H9 (cell line): ENCODE results near the gene MID1. TPM values are rescaled to one million over a fixed set of nuclear protein-coding genes. Genes with fewer than 3 reads are reported as not detected.

Experiments
- DNase-seq: peaks from one replicate; pipeline ENCODE4 v3.0.0-alpha.2; 2017
- H2AFZ ChIP-seq: one replicate; pipeline ENCODE4 v1.6.1; 2013; ENCODE audit warnings: mild to moderate bottlenecking, low read length, control low read depth, moderate library complexity
- H2AK5ac ChIP-seq: 2 replicates; pipeline ENCODE4 v1.6.1; 2013; ENCODE audit warnings: low read length, control low read depth, mixed read lengths; ENCODE audit not compliant: insufficient read length
- H2BK120ac ChIP-seq: one replicate; pipeline ENCODE4 v1.6.1; 2013; ENCODE audit warnings: low read depth, mild to moderate bottlenecking, low read length, control low read depth, inconsistent platforms; ENCODE audit not compliant: poor library complexity, severe bottlenecking
- H2BK12ac ChIP-seq: 2 replicates; pipeline ENCODE4 v1.6.1; 2013; ENCODE audit warnings: low read length, control low read depth, mixed read lengths, low read depth; ENCODE audit not compliant: insufficient read length
- H2BK15ac ChIP-seq: 2 replicates; pipeline ENCODE4 v1.6.1; 2013; ENCODE audit warnings: low read depth, low read length, control low read depth
- H2BK20ac ChIP-seq: one replicate; pipeline ENCODE4 v1.6.1; 2013; ENCODE audit warnings: low read depth, mild to moderate bottlenecking, low read length, control low read depth, inconsistent platforms; ENCODE audit not compliant: poor library complexity, severe bottlenecking
- H2BK5ac ChIP-seq: 2 replicates; pipeline ENCODE4 v1.6.1; 2013; ENCODE audit warnings: low read length, control low read depth, mixed read lengths; ENCODE audit not compliant: insufficient read length
- H3K14ac ChIP-seq: 2 replicates; pipeline ENCODE4 v1.6.1; 2013; ENCODE audit warnings: low read length, control low read depth; ENCODE audit not compliant: insufficient read depth
- H3K18ac ChIP-seq: 2 replicates; pipeline ENCODE4 v1.6.1; 2013; ENCODE audit warnings: low read depth, mild to moderate bottlenecking, mixed read lengths, low read length, control low read depth; ENCODE audit not compliant: insufficient read length
- H3K23ac ChIP-seq: 2 replicates; pipeline ENCODE4 v1.6.1; 2013; ENCODE audit warnings: low read length, control low read depth, mixed read lengths, low read depth; ENCODE audit not compliant: insufficient read length
- H3K23me2 ChIP-seq: 2 replicates; pipeline ENCODE4 v1.6.1; 2013; ENCODE audit warnings: low read depth, mild to moderate bottlenecking, mixed read lengths, low read length, control low read depth; ENCODE audit not compliant: insufficient read length, poor library complexity, severe bottlenecking
- H3K27ac ChIP-seq: 2 replicates; pipeline ENCODE4 v1.5.1; 2013; ENCODE audit warnings: low read length, control low read depth, mixed read lengths, low read depth; ENCODE audit not compliant: insufficient read length
- H3K27me3 ChIP-seq: 2 replicates; pipeline ENCODE4 v1.6.1; 2013; ENCODE audit warnings: low read length, control low read depth, inconsistent platforms; ENCODE audit not compliant: insufficient read depth
- H3K4ac ChIP-seq: 2 replicates; pipeline ENCODE4 v1.6.1; 2013; ENCODE audit warnings: low read depth, mild to moderate bottlenecking, control low read depth, inconsistent platforms, low read length, moderate library complexity
- H3K4me1 ChIP-seq: 2 replicates; pipeline ENCODE4 v1.6.1; 2013; ENCODE audit warnings: low read length, control low read depth, inconsistent platforms; ENCODE audit not compliant: insufficient read depth
- H3K4me2 ChIP-seq: 2 replicates; pipeline ENCODE4 v1.6.1; 2013; ENCODE audit warnings: low read length, control low read depth, mixed read lengths; ENCODE audit not compliant: insufficient read length, insufficient read depth
- H3K56ac ChIP-seq: 2 replicates; pipeline ENCODE4 v1.6.1; 2013; ENCODE audit warnings: low read depth, mild to moderate bottlenecking, mixed read lengths, low read length, control low read depth; ENCODE audit not compliant: insufficient read length
- H3K79me1 ChIP-seq: 2 replicates; pipeline ENCODE4 v1.6.1; 2013; ENCODE audit warnings: low read depth, mild to moderate bottlenecking, moderate library complexity, low read length, control low read depth, inconsistent platforms; ENCODE audit not compliant: insufficient read depth, poor library complexity, severe bottlenecking
- H3K79me2 ChIP-seq: 2 replicates; pipeline ENCODE4 v1.6.1; 2013; ENCODE audit warnings: low read length, control low read depth, inconsistent platforms; ENCODE audit not compliant: insufficient read depth
- H3K9ac ChIP-seq: 2 replicates; pipeline ENCODE4 v1.6.1; 2013; ENCODE audit warnings: low read length, control low read depth, mixed read lengths; ENCODE audit not compliant: insufficient read length; ENCODE audit errors: extremely low read depth
- H3K9me3 ChIP-seq: one replicate; pipeline ENCODE4 v1.6.1; 2013; ENCODE audit warnings: low read depth, low read length, inconsistent platforms; ENCODE audit not compliant: control insufficient read depth
- H3T11ph ChIP-seq: one replicate; pipeline ENCODE4 v1.6.1; 2013; ENCODE audit warnings: mild to moderate bottlenecking, low read length, control low read depth, inconsistent platforms
- H4K20me1 ChIP-seq: one replicate; pipeline ENCODE4 v1.6.1; 2013; ENCODE audit not compliant: control insufficient read depth, insufficient read length, insufficient read depth
- H4K5ac ChIP-seq: 2 replicates; pipeline ENCODE4 v1.6.1; 2013; ENCODE audit warnings: low read depth, mild to moderate bottlenecking, mixed read lengths, low read length, control low read depth; ENCODE audit not compliant: insufficient read length
- H4K8ac ChIP-seq: replicated peaks from 2 replicates; pipeline ENCODE4 v1.6.1; 2013; ENCODE audit warnings: low read length, control low read depth, mixed read lengths, low read depth; ENCODE audit not compliant: insufficient read length
- H4K91ac ChIP-seq: 2 replicates; pipeline ENCODE4 v1.6.1; 2013; ENCODE audit warnings: low read depth, mild to moderate bottlenecking, moderate library complexity, mixed read lengths, low read length, control low read depth; ENCODE audit not compliant: insufficient read length
- H3K27ac Mint-ChIP-seq, 3 experiments: 2 replicates in 2 of 3; 3 replicates in 1 of 3; pipeline ENCODE4 v1.8.0; 2020 to 2021; ENCODE audit warnings: mixed read lengths in 3 of 3, mild to moderate bottlenecking in 1 of 3, moderate library complexity in 1 of 3
- H3K27me3 Mint-ChIP-seq: 2 replicates; pipeline ENCODE4 v1.8.0; 2021; ENCODE audit warnings: low read depth, mild to moderate bottlenecking, moderate library complexity, mixed read lengths
- H3K36me3 Mint-ChIP-seq, 3 experiments: 2 replicates in 2 of 3; 3 replicates in 1 of 3; pipeline ENCODE4 v1.8.0; 2020 to 2021; ENCODE audit warnings: low read depth in 3 of 3, mixed read lengths in 3 of 3; ENCODE audit not compliant: insufficient read depth in 1 of 3
- H3K4me1 Mint-ChIP-seq, 2 experiments: 2 replicates each; pipeline ENCODE4 v1.8.0; 2020; ENCODE audit warnings: mixed read lengths in 2 of 2
- H3K4me3 Mint-ChIP-seq, 2 experiments: 2 replicates in 1 of 2; 3 replicates in 1 of 2; pipeline ENCODE4 v1.8.0; 2020 to 2021; ENCODE audit warnings: mild to moderate bottlenecking in 2 of 2, mixed read lengths in 2 of 2, moderate library complexity in 1 of 2
- H3K9me3 Mint-ChIP-seq, 2 experiments: 2 replicates in 1 of 2; 3 replicates in 1 of 2; pipeline ENCODE4 v1.8.0; 2020; ENCODE audit warnings: mild to moderate bottlenecking in 2 of 2, mixed read lengths in 2 of 2, moderate library complexity in 1 of 2
- WGBS: extraction: QIAGEN DNeasy Blood & Tissue Kit; methylation state at CpG from one replicate; pipeline ENCODE4 v1.1.7; 2013; ENCODE audit warnings: missing lambda C conversion rate, low lambda C conversion rate, mixed read lengths; ENCODE audit not compliant: insufficient read length; ENCODE audit errors: extremely low coverage; 5-methylcytosine and 5-hydroxymethylcytosine counted together
- total RNA-seq: library from RNA; stranded (reverse); gene quantifications from 2 replicates; pipeline ENCODE4 v1.2.1, GENCODE V29; 2021
- TF ChIP-seq, protein P1 (sequence below): fragments of 200-600 bp; sonication (generic); conservative IDR thresholded peaks from 3 replicates; pipeline ENCODE4 v1.8.0; 2021; ENCODE audit warnings: antibody characterized with exemption, mild to moderate bottlenecking

The MID1 gene
- total RNA-seq, 1 experiment from 2014 or later, result 32.9 TPM

DNA sequence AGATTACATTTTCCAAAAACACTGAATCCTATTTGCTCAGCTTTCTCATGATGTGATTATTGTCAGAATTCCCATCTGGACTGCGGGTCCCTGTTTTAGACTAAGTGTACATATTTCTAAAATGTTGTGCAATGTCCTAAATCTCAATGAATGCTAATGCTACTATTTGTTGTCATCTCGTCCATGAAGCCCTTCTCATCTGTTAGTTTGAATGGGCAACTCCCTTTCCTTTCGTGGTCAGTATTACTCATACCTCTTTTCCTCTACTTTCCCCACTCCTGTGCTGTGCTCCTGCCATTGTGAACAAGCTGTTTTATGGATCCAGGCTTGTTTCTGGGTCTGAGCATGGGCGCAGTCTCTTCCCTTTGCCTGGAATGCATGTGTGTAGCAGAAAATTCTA is 91.0 kb downstream of the MID1 start:
- H3K27me3 Mint-ChIP-seq, result no peaks in the 10 kb centered on the region
- Histone ChIP-seq H3K23me2 (no peaks in the 10 kb centered on the region), H4K91ac (no peak overlapping the region), H3K79me2 (no peaks in the 10 kb centered on the region; the same call in 1 of the 2 replicates), H3K56ac (no peak overlapping the region), H3K4me2 (no peak overlapping the region), H3K79me1 (no peaks in the 10 kb centered on the region), H3K27ac (no peak overlapping the region), H3K18ac (no peak overlapping the region), H3K9ac (no peak overlapping the region), H2AFZ (no peak overlapping the region), H2AK5ac (no peak overlapping the region), H4K5ac (no peak overlapping the region), H3K9me3 (no peaks in the 10 kb centered on the region), H3K23ac (no peak overlapping the region), H4K20me1 (no peaks in the 10 kb centered on the region), H2BK15ac (no peak overlapping the region), H3T11ph (no peak overlapping the region), H3K4me1 (peaks cover 6% of the 10 kb centered on the region; the same call in 1 of the 2 replicates), H2BK20ac (no peak overlapping the region), H2BK120ac (no peak overlapping the region), H3K14ac (no peak overlapping the region), H3K27me3 (no peaks in the 10 kb centered on the region), H4K8ac (no peak overlapping the region), H2BK12ac (no peak overlapping the region), H2BK5ac (no peak overlapping the region), H3K4ac (no peak overlapping the region)
- peaks cover 12 to 33% of the 10 kb centered on the region in 2 experiments for H3K9me3 Mint-ChIP-seq
- H3K4me3 Mint-ChIP-seq, result no peak overlapping the region
- no CpG with 5 or more reads among the region's 4 CpGs for WGBS
- H3K27ac Mint-ChIP-seq, result no peak overlapping the region
- peaks cover 0 to 7% (median 2%) of the 10 kb centered on the region in 3 experiments; a peak in 3 of 7 replicates for H3K36me3 Mint-ChIP-seq
- DNase-seq, result no peak
- TF ChIP-seq, protein P1, sequence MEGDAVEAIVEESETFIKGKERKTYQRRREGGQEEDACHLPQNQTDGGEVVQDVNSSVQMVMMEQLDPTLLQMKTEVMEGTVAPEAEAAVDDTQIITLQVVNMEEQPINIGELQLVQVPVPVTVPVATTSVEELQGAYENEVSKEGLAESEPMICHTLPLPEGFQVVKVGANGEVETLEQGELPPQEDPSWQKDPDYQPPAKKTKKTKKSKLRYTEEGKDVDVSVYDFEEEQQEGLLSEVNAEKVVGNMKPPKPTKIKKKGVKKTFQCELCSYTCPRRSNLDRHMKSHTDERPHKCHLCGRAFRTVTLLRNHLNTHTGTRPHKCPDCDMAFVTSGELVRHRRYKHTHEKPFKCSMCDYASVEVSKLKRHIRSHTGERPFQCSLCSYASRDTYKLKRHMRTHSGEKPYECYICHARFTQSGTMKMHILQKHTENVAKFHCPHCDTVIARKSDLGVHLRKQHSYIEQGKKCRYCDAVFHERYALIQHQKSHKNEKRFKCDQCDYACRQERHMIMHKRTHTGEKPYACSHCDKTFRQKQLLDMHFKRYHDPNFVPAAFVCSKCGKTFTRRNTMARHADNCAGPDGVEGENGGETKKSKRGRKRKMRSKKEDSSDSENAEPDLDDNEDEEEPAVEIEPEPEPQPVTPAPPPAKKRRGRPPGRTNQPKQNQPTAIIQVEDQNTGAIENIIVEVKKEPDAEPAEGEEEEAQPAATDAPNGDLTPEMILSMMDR, result no peak
- peaks cover 9 to 14% of the 10 kb centered on the region in 2 experiments for H3K4me1 Mint-ChIP-seq
